A673 (cell line): ENCODE data around the gene GZMA. TPM values are rescaled to one million over a fixed set of nuclear protein-coding genes. Genes with fewer than 3 reads are reported as not detected.

ENCODE experiments used
- BruUV-seq: library from RNA; stranded (reverse); fragments of 400-500 nt; replicated peaks from 2 replicates; lab custom pipeline; 2021; lab: Mats Ljungman, UMichigan
- CTCF ChIA-PET: fragments of 300-600 bp; sonication (Branson Sonifier 250); formaldehyde crosslinking; loops from one replicate; lab custom pipeline; 2022; ENCODE audit warnings: antibody characterized with exemption; lab: Charles Lee
- POLR2A ChIA-PET: fragments of 300-600 bp; sonication (Branson Sonifier 250); formaldehyde crosslinking; loops from one replicate; lab custom pipeline; 2022; ENCODE audit warnings: antibody characterized with exemption; ENCODE audit not compliant: low non-redundant PET; lab: Charles Lee
- DNase-seq: peaks from one replicate; pipeline ENCODE4 v3.0.0-alpha.2; 2015; ENCODE audit warnings: low spot score
- H3K27ac ChIP-seq: fragments of 200-600 bp; sonication (generic); 2 replicates; pipeline ENCODE4 v1.5.1; 2016; ENCODE audit warnings: mixed run types, low read depth, mild to moderate bottlenecking, mixed read lengths, antibody characterized with exemption, low read length; ENCODE audit not compliant: poor library complexity, severe bottlenecking
- H3K27me3 ChIP-seq: fragments of 200-600 bp; sonication (generic); replicated peaks from 2 replicates; pipeline ENCODE4 v1.6.1; 2017; ENCODE audit warnings: mixed run types, low read depth, mild to moderate bottlenecking, mixed read lengths, antibody characterized with exemption, low read length; ENCODE audit not compliant: insufficient read depth, poor library complexity
- H3K36me3 ChIP-seq: fragments of 200-600 bp; sonication (generic); 2 replicates; pipeline ENCODE4 v1.6.1; 2016; ENCODE audit warnings: mixed run types, mild to moderate bottlenecking, mixed read lengths, antibody characterized with exemption, low read length; ENCODE audit not compliant: insufficient read depth, poor library complexity, severe bottlenecking
- H3K4me1 ChIP-seq: fragments of 200-600 bp; sonication (generic); 2 replicates; pipeline ENCODE4 v1.6.1; 2017; ENCODE audit warnings: mixed run types, mild to moderate bottlenecking, mixed read lengths, antibody characterized with exemption, low read length; ENCODE audit not compliant: insufficient read depth, poor library complexity, severe bottlenecking
- H3K4me3 ChIP-seq: fragments of 200-600 bp; sonication (generic); 2 replicates; pipeline ENCODE4 v1.5.1; 2016; ENCODE audit warnings: low read depth, mixed run types, mild to moderate bottlenecking, mixed read lengths, low read length; ENCODE audit not compliant: poor library complexity, severe bottlenecking
- H3K9me3 ChIP-seq: fragments of 200-600 bp; sonication (generic); 2 replicates; pipeline ENCODE4 v1.6.1; 2016; ENCODE audit warnings: mixed run types, low read depth, mild to moderate bottlenecking, mixed read lengths, antibody characterized with exemption, low read length; ENCODE audit not compliant: poor library complexity, severe bottlenecking
- CTCF ChIP-seq: fragments of 300-800, 200-600 bp; sonication (generic); conservative IDR thresholded peaks from 2 replicates; pipeline ENCODE4 v1.5.1; 2017; ENCODE audit warnings: low read depth, mild to moderate bottlenecking, antibody characterized with exemption, low read length, moderate library complexity, mixed read lengths
- EZH2 ChIP-seq: fragments of 200-600 bp; sonication (generic); IDR thresholded peaks from 2 replicates; pipeline ENCODE4 v1.6.1; 2017; ENCODE audit warnings: borderline replicate concordance, low read depth, mild to moderate bottlenecking, mixed read lengths, antibody characterized with exemption, low read length; ENCODE audit not compliant: poor library complexity, severe bottlenecking
- intact Hi-C: fragments of 100-400 bp; cut with micrococcal nuclease; formaldehyde crosslinking; loops from one replicate; pipeline ENCODE4 v1.10.0; 2022; ENCODE audit not compliant: unreplicated experiment
- total RNA-seq: library from RNA; stranded (reverse); gene quantifications from 2 replicates; pipeline ENCODE4 v1.2.3, GENCODE V29; 2021

Gene GZMA
- total RNA-seq, 1 experiment from 2014 or later: not detected

GRCh38 chr5:55108661-55109060, 6.2 kb downstream of the GZMA start:
- intact Hi-C loops: no loop called here
- ChIA-PET CTCF (interaction anchor here (0.6 kb wide), 1 partner anchor 64 kb away, joined by 4 read pairs; no protein-coding TSS in a partner anchor), POLR2A (no interaction called here)

DNA sequence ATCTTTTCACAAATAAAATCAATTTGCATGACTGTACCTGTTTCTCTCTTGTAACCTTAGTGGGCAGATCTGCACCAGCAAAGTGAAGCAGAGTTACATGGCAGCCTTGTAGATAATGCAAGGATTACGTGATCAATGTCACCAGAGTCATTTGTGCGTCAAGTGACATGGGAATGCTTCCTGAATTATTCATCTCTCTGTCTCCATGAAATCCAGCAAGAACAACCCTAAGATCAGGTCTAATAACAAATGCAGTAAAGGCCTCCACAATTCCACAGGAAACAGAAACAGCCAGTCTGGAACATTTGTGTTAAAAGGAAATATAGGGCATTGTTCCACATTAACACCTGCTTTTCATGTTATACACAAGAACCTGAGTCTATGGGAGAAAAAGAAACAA, 7.8 kb downstream of the GZMA start:
- H3K4me3 ChIP-seq: no peak overlapping the region
- no TSS peak for BruUV-seq
- no peaks in the 10 kb centered on the region for H3K4me1 ChIP-seq
- intact Hi-C loops: no loop called here
- H3K27ac ChIP-seq: no peak overlapping the region
- TF ChIP-seq CTCF: no peak
- TF ChIP-seq EZH2: no peak
- DNase-seq: no peak
- POLR2A ChIA-PET: no interaction called here
- CTCF ChIA-PET: no interaction called here
- no peaks in the 10 kb centered on the region for H3K27me3 ChIP-seq
- no peaks in the 10 kb centered on the region for H3K9me3 ChIP-seq
- no peaks in the 10 kb centered on the region for H3K36me3 ChIP-seq

More at GRCh38 chr5:55108661-55109060, 6.2 kb downstream of the GZMA start:
- DNase-seq: no peak
- TF ChIP-seq CTCF: no peak
- no peak for TF ChIP-seq EZH2
- no TSS peak for BruUV-seq
- no peaks in the 10 kb centered on the region for H3K36me3 ChIP-seq
- H3K4me3 ChIP-seq: no peak overlapping the region
- no peaks in the 10 kb centered on the region for H3K9me3 ChIP-seq
- no peaks in the 10 kb centered on the region for H3K4me1 ChIP-seq
- no peak overlapping the region for H3K27ac ChIP-seq
- no peaks in the 10 kb centered on the region for H3K27me3 ChIP-seq

DNA sequence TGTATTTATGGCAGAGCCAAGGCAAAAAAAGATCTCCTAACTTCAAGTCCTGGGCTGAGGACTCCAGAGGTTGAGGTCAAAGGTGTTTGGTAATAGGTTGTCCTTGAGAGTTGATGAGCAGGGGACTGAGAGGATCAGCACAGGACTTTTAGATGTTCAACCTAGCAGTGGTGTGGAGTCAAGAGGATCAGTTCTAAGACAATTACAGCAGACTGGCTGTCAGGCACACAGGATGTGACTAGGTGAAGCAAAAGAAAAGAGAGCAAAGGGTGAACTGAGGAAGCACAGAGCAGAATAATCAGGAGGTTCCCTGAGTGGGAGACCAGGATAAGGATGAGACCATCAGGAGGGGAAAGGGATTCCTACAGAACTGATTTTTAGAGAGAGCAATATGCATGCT, 10.9 kb downstream of the GZMA start:
- H3K4me1 ChIP-seq: no peaks in the 10 kb centered on the region
- H3K27me3 ChIP-seq: peaks cover 3% of the 10 kb centered on the region
- H3K36me3 ChIP-seq: no peaks in the 10 kb centered on the region
- H3K27ac ChIP-seq: no peak overlapping the region
- CTCF ChIA-PET: no interaction called here
- TF ChIP-seq EZH2 (no peak), CTCF (no peak)
- BruUV-seq: no TSS peak
- intact Hi-C loops: no loop called here
- H3K4me3 ChIP-seq: no peak overlapping the region
- no peak for DNase-seq
- no peaks in the 10 kb centered on the region for H3K9me3 ChIP-seq
- POLR2A ChIA-PET: no interaction called here
